Jurkat, Clone E6-1 (cell line): Measurements from ENCODE around the gene KITLG. TPM values are rescaled to one million over a fixed set of nuclear protein-coding genes. Genes with fewer than 3 reads are reported as not detected.
"Not testable (repeated sequence)": the region's sequence is repeated elsewhere in the genome, so short reads cannot be mapped to it uniquely, and the experiment has no call there.

ENCODE experiments used
- DNase-seq: peaks from one replicate; pipeline ENCODE4 v3.0.0-alpha.2; 2011; ENCODE audit warnings: low read depth, low spot score
- H3K4me3 ChIP-seq: 2 replicates; pipeline ENCODE4 v1.5.1; 2011; ENCODE audit warnings: mild to moderate bottlenecking, low read length, control low read depth, moderate library complexity
- polyA plus RNA-seq: library from polyadenylated mRNA; unstranded; fragments of >200 nt; gene quantifications from one replicate; pipeline ENCODE4 v1.2.1, GENCODE V29; 2012; ENCODE audit warnings: missing spikeins; ENCODE audit not compliant: insufficient read length, insufficient read depth

The KITLG gene, protein sequence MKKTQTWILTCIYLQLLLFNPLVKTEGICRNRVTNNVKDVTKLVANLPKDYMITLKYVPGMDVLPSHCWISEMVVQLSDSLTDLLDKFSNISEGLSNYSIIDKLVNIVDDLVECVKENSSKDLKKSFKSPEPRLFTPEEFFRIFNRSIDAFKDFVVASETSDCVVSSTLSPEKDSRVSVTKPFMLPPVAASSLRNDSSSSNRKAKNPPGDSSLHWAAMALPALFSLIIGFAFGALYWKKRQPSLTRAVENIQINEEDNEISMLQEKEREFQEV
- polyA plus RNA-seq = not detected

DNA sequence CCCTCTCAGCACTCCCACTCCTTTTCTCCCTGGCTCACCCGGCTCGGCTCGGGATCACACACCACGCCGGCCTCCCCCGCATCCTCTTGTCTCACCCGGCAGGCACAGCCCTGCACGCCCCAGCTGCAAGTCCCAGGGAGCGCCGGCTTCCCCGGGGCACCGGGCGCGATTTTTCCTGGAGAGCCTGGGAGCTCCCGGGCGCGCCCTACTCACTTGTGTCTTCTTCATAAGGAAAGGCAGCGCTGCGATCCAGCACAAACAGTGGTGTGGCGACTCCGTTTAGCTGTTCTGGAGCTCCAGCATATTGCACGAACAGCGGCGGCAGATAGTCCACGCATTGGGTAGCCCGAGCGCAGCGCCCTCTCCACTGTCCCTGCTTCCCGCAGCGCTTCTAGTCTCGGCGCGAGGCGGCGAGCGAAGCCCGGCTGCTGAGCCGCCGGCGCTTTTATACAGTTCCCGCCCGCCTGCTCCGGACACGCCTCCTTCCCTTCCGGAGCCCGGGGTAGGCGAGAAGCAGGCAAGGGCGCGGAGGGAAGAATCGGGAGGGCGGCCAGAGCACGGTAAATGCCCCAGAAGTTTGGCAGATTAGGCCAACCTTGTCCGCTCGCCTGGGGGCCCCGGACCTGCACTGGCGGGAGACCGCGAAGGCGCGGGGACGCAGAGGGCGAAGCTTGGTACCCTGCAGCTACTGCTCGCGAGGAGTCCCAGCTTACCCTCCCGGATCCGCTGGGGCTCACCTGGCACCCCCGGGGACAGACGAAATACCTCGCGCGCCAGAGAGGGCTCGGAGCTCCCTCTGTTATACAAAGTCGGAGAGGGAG, at the start of gene KITLG:
Gene KITLG, minus strand, starts transcription at position 421 of the 821 bp plus-strand sequence. Its CDS starts 193 bp downstream, at position 228.
- DNase-seq = no peak
- H3K4me3 ChIP-seq = no peak within 1 kb of the TSS

GRCh38 chr12:88628856-88629509, 48.7 kb upstream of the KITLG start:
- no peak overlapping the region for H3K4me3 ChIP-seq
- no peak for DNase-seq

DNA sequence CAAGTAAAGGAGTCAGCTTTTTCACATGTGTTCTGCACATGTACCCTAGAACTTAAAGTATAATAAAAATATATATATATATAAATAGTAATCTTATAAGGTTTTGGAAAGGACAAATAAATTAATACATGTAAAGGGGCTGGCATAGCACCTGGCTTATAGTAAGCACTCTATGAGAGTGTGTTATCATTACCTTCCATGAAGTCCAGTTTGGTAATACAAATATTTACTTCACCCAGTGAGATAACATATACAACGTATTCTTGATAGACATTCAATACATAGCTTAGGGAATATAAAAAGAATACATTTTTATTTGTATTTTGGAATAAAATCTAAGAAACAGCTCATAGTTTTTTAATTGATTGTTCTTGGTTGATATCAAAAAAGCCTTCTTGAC, 47.8 kb upstream of the KITLG start:
- DNase-seq, H3K4me3 ChIP-seq: not testable (repeated sequence)

DNA sequence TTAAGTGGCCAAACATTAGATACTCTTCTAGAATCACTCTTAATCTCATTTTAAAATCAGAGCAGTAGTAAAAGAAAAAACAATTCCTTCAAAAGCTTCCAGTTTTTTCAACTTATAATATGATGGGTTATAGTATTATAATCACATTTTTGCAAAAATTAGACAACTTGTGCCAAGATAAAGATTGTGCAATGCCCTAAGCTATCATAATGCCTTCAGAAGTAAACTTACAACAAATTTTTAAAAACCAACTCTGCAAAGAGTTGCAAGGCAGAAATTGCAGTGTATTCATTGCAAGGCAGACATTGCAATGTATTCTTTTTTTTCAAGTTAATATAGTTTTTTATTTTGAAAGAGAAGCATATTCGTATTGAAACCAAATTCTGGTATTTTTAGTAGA, 47.2 kb upstream of the KITLG start:
- no peak overlapping the region for H3K4me3 ChIP-seq
- no peak for DNase-seq

DNA sequence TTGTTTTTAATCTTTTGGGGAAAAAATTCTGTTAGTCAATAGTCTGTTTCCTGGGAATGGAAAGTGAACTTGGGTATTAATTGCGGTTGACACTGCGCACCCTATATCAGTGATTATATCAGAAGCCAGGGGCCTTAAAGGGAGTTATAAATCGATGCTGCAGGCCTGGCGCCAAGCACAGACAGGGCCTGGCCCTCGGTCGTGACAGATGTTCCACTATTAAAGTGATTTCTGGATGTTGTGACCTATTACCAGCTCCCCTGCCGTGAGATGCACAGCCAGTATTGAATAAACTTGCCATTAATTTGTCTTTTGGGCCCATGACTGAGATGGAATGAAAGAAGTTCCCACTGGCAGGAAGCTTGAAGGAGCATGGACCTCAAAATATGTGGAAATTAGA, 45.1 kb upstream of the KITLG start:
- H3K4me3 ChIP-seq = no peak overlapping the region
- no peak for DNase-seq

GRCh38 chr12:88624911-88625310, 44.6 kb upstream of the KITLG start:
- H3K4me3 ChIP-seq = no peak overlapping the region
- no peak for DNase-seq

- no peak for DNase-seq
- H3K4me3 ChIP-seq = no peak overlapping the region
Measured at GRCh38 chr12:88623777-88624548, 43.7 kb upstream of the KITLG start.

DNA sequence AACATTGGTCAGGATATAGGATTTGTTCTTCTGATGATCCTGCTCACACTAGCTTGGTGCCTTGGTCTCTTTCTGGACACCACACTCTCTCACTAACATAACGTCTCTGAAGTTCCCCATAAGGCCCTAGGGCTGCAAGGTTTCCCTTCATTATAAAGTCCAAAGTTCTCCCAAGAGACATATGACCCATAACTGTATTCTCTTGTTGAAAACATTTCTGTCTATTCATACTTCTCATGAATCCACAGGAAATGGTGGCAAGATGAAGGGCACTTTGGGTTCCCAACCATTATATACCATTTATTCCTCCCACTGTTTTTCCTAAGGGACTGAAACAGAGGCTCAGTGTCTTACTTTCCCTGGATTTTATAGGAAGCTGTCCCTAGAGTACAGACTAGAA, 37.1 kb upstream of the KITLG start:
- no peak for DNase-seq
- no peak overlapping the region for H3K4me3 ChIP-seq

GRCh38 chr12:88615490-88615889, 35.2 kb upstream of the KITLG start:
- DNase-seq = no peak

GRCh38 chr12:88604646-88605045, 24.4 kb upstream of the KITLG start:
- H3K4me3 ChIP-seq = no peak overlapping the region
- no peak for DNase-seq

More at GRCh38 chr12:88615490-88615889, 35.2 kb upstream of the KITLG start:
- H3K4me3 ChIP-seq = no peak overlapping the region

- DNase-seq = no peak
- no peak overlapping the region for H3K4me3 ChIP-seq
Measured at GRCh38 chr12:88600272-88600671, 20.0 kb upstream of the KITLG start.

DNA sequence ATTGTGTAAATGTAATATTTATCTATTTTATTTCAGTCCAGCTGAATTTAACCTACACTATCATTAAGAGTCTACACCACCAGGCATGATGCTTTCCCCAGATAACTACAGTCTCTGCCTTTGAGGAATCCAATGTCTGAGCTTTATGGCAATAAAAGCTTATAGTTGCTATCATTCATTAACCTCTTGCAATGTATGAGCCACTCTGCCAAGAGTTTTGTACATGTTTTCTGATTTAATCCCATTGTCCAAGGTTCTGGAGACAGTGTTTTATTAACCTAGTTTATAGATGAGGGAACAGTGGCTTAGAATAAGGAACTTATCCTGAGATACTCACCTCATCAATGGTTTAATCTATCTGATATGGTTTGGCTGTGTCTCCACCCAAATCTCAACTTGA, 17.1 kb upstream of the KITLG start:
- DNase-seq = no peak
- no peak overlapping the region for H3K4me3 ChIP-seq

- no peak for DNase-seq
- no peak overlapping the region for H3K4me3 ChIP-seq
Measured at GRCh38 chr12:88595697-88596096, 15.4 kb upstream of the KITLG start.

GRCh38 chr12:88594780-88595179, 14.5 kb upstream of the KITLG start:
- no peak overlapping the region for H3K4me3 ChIP-seq
- DNase-seq = no peak

GRCh38 chr12:88591343-88591742, 11.1 kb upstream of the KITLG start:
- no peak overlapping the region for H3K4me3 ChIP-seq
- DNase-seq = no peak

- H3K4me3 ChIP-seq = no peak overlapping the region
- DNase-seq = no peak
Measured at GRCh38 chr12:88590851-88591250, 10.6 kb upstream of the KITLG start.

DNA sequence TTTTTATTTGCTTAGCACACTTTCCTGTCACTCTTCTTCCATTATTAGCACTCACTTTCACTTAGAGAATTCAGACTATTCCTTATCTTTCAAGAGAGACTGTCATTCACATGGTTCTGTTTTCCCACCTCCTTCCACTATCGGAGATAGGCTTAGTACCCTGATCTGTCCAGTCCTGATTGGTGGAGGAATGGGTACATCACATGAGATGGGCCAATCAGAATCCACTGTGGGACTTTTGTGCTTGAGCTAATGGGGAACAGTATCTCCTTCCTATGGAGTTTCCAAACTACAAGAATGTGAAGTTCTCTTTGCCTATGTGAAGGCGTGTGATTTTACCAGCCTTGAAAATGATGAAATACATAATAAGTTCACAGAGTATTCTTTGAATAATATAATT, 4.8 kb upstream of the KITLG start:
- no peak overlapping the region for H3K4me3 ChIP-seq
- DNase-seq = no peak

DNA sequence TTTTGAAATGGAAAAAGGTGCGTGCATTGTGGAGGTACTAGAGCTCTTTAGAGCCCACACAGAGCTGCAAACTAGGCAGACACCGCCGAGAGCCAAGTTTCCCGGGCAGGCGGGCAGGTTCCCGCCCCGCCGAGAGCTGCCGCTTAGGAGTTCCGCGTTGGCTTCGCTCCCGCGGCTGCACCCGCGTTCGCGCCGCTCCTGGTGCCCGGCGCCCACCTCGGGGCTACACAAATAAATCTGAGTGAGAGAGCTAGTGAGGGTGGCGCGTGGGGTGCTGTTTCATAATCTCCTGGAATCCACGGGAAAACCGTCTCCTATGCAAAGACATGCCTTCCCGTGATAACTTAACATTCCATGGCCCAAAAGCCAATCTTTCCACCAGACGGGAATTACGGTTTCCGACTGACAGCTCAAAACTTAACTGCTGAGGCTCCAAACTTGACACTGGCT, 645 bp downstream of the KITLG start:
- no peak overlapping the region for H3K4me3 ChIP-seq
- no peak for DNase-seq

- DNase-seq = no peak
- H3K4me3 ChIP-seq = no peak overlapping the region
Measured at GRCh38 chr12:88579161-88579517, 1.1 kb downstream of the KITLG start.
